Choroid plexus epithelial cell (primary cell): ENCODE measurements around the gene SEZ6L.

Experiments used
- DNase-seq: peaks from one replicate; pipeline ENCODE4 v3.0.0-alpha.2; 2010; ENCODE audit warnings: low read depth
- H3K4me3 ChIP-seq: 2 replicates; pipeline ENCODE4 v1.5.1; 2011; ENCODE audit warnings: low read depth, mild to moderate bottlenecking, control low read depth, low read length, moderate library complexity
- CTCF ChIP-seq: conservative IDR thresholded peaks from 2 replicates; pipeline ENCODE4 v1.5.1; 2011; ENCODE audit warnings: low read depth, mild to moderate bottlenecking, control low read depth, inconsistent platforms, low read length, moderate library complexity

The SEZ6L gene

GRCh38 chr22:26314171-26314570 is 144.9 kb downstream of the SEZ6L start:
- TF ChIP-seq CTCF, result no peak
- DNase-seq, result no peak
- H3K4me3 ChIP-seq, result no peak overlapping the region

GRCh38 chr22:26314656-26315055 is 145.4 kb downstream of the SEZ6L start:
- TF ChIP-seq CTCF, result no peak
- H3K4me3 ChIP-seq, result no peak overlapping the region
- DNase-seq, result no peak

GRCh38 chr22:26316732-26317285 is 147.5 kb downstream of the SEZ6L start:
- no peak for TF ChIP-seq CTCF
- H3K4me3 ChIP-seq, result no peak overlapping the region
- DNase-seq, result no peak

GRCh38 chr22:26318975-26319374 is 149.7 kb downstream of the SEZ6L start:
- no peak overlapping the region for H3K4me3 ChIP-seq
- TF ChIP-seq CTCF, result peak; percentile 19
- DNase-seq, result no peak

- no peak for TF ChIP-seq CTCF
- H3K4me3 ChIP-seq, result no peak overlapping the region
- no peak for DNase-seq
Measured at GRCh38 chr22:26320447-26320846, 151.2 kb downstream of the SEZ6L start.

- TF ChIP-seq CTCF, result no peak
- no peak for DNase-seq
- no peak overlapping the region for H3K4me3 ChIP-seq
Measured at GRCh38 chr22:26321469-26321913, 152.2 kb downstream of the SEZ6L start.

GRCh38 chr22:26322179-26322905 is 153.1 kb downstream of the SEZ6L start:
- no peak overlapping the region for H3K4me3 ChIP-seq
- peak; percentile 13 for DNase-seq

More at GRCh38 chr22:26322179-26322905, 153.1 kb downstream of the SEZ6L start:
- no peak for TF ChIP-seq CTCF
